Activated T-cell treated with anti-CD3 and anti-CD28 coated beads for 1 hour (primary cell): Measurements from ENCODE around the gene MANSC4.
"Not testable (repeated sequence)": the region's sequence is repeated elsewhere in the genome, so short reads cannot be mapped to it uniquely, and the experiment has no call there.

Source experiments
- DNase-seq: peaks from one replicate; pipeline ENCODE4 v3.0.0-alpha.2; 2020; ENCODE audit warnings: low read depth

Gene MANSC4

GRCh38 chr12:27751386-27752047, 28.5 kb downstream of the MANSC4 start:
- DNase-seq: no peak

GRCh38 chr12:27747111-27747820, 32.8 kb downstream of the MANSC4 start:
- DNase-seq: no peak

- not testable (repeated sequence) for DNase-seq
These were observed 34.3 kb downstream of the MANSC4 start for GRCh38 chr12:27745734-27746133.

- DNase-seq: no peak
These were observed 36.4 kb downstream of the MANSC4 start for GRCh38 chr12:27743601-27744000.

GRCh38 chr12:27734321-27734720, 45.7 kb downstream of the MANSC4 start:
- not testable (repeated sequence) for DNase-seq

GRCh38 chr12:27733791-27734190, 46.2 kb downstream of the MANSC4 start:
- DNase-seq: no peak

- DNase-seq: no peak
These were observed 46.9 kb downstream of the MANSC4 start for GRCh38 chr12:27733052-27733656.

- DNase-seq: no peak
These were observed 47.8 kb downstream of the MANSC4 start for GRCh38 chr12:27732281-27732680.

GRCh38 chr12:27730097-27730588, 49.9 kb downstream of the MANSC4 start:
- DNase-seq: no peak

GRCh38 chr12:27723212-27723611, 56.8 kb downstream of the MANSC4 start:
- DNase-seq: no peak
